ENCODE data around the gene MC3R.

MC3R gene

GRCh38 chr20:56257604-56258003 lies 9.1 kb downstream of the MC3R start:
- DNase-seq, result no peak

- no peak for DNase-seq
Observed at GRCh38 chr20:56259948-56260347, 11.4 kb downstream of the MC3R start.

- DNase-seq, result no peak
Observed at GRCh38 chr20:56268536-56268935, 20.0 kb downstream of the MC3R start.

- no peak for DNase-seq
Observed at GRCh38 chr20:56271974-56272373, 23.4 kb downstream of the MC3R start.

GRCh38 chr20:56273491-56273890 lies 25.0 kb downstream of the MC3R start:
- no peak for DNase-seq

- DNase-seq, result no peak
Observed at GRCh38 chr20:56274156-56274555, 25.6 kb downstream of the MC3R start.

GRCh38 chr20:56278196-56278595 lies 29.7 kb downstream of the MC3R start:
- no peak for DNase-seq

- no peak for DNase-seq
Observed at GRCh38 chr20:56285496-56285895, 37.0 kb downstream of the MC3R start.

- no peak for DNase-seq
Observed at GRCh38 chr20:56289652-56290051, 41.1 kb downstream of the MC3R start.

- no peak for DNase-seq
Observed at GRCh38 chr20:56299362-56299761, 50.8 kb downstream of the MC3R start.
